GM21423 (cell line): ENCODE results near the gene ZNF827.

Experiments
- ATAC-seq: cut with Tn5 transposase; IDR thresholded peaks from one replicate; pipeline ENCODE4 v1.9.1; 2021; ENCODE audit warnings: mild to moderate bottlenecking, moderate library complexity; ENCODE audit not compliant: unreplicated experiment

The ZNF827 gene

GRCh38 chr4:145766273-145766672, 172.3 kb downstream of the ZNF827 start:
- ATAC-seq = no peak

GRCh38 chr4:145763399-145763798, 175.2 kb downstream of the ZNF827 start:
- no peak for ATAC-seq

DNA sequence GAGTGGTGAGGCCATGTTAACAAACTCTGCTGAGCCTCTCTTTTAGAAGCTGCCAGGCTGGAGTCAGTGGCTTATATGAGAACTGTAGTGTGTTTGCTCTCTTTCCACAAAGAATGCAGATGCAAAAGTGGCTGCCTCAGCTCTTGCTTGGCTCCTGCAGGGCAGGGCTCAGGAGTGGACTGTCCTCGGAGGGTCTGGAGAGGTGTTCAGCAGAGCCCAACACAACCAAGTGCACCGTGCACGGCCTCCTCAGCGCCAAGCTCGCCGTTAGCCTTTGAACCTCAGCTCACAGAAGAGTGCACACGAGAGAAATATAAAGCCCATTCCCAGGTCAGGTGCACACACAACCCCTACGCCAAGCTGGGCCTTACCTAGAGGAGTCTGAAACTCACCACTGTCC, 175.9 kb downstream of the ZNF827 start:
- no peak for ATAC-seq

- no peak for ATAC-seq
These were observed 177.4 kb downstream of the ZNF827 start for GRCh38 chr4:145760961-145761929.

GRCh38 chr4:145760176-145760575, 178.4 kb downstream of the ZNF827 start:
- no peak for ATAC-seq

- ATAC-seq = no peak
These were observed 181.4 kb downstream of the ZNF827 start for GRCh38 chr4:145757188-145757587.

GRCh38 chr4:145756244-145756643, 182.4 kb downstream of the ZNF827 start:
- ATAC-seq = no peak

- ATAC-seq = no peak
These were observed 182.8 kb downstream of the ZNF827 start for GRCh38 chr4:145755802-145756201.

GRCh38 chr4:145743641-145744040, 195.0 kb downstream of the ZNF827 start:
- ATAC-seq = no peak

- ATAC-seq = no peak
These were observed 197.8 kb downstream of the ZNF827 start for GRCh38 chr4:145740806-145741205.

- ATAC-seq = no peak
These were observed 198.8 kb downstream of the ZNF827 start for GRCh38 chr4:145739845-145740244.

- ATAC-seq = no peak
These were observed 202.3 kb downstream of the ZNF827 start for GRCh38 chr4:145736241-145736831.

GRCh38 chr4:145735827-145736226, 202.8 kb downstream of the ZNF827 start:
- no peak for ATAC-seq

DNA sequence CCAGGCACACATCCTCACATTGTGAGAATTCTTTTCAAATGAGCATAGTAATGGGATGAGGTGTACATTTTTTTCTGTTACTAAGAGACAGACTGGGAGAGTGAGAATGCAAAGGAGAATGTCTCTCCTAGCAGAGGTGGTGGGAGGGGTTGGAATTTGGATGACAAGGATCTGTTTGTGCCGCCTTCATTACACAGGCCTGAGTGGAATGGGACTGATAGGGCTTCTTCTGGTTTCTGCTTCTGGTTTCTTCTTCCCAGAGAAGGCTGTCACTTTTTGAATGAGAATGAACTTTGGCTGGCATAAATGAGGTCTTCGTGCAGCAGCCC, 203.3 kb downstream of the ZNF827 start:
- ATAC-seq = no peak

DNA sequence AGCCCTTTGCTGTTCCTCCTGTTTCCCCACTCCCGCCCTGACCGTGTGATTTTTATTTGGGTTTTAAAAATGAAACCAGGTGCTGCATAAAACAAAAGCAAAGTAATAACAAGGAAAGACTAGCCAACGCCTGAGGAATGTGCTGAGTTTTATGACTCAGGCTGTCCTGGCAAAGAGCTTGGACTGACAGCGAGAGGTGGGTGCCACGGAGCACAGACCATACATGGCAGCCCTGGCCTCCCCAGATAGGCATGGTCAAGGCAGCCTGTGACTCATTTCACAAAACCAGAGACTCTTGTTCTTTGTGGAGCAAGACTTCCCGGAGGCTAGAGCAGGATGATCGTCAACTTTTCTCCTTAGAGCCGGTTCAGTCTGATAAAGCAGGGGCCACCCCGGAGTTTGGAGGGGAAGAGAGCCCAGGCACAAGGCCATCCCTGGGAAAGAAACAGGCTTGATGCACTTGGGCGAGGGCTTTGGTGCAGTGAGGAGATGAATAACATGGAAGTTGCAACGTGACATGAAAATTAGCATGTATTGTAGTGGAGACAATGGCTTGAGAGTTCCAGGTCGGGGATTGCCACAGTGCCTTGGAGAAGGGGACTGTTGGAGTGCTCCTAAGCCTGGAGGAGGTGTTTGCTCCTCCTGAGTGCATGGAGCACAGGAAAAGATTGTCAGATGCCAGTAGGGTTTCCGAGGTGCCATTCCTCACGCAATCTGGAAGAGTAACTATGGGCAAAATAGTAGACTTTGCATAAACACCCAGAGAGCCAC, 203.9 kb downstream of the ZNF827 start:
- no peak for ATAC-seq

DNA sequence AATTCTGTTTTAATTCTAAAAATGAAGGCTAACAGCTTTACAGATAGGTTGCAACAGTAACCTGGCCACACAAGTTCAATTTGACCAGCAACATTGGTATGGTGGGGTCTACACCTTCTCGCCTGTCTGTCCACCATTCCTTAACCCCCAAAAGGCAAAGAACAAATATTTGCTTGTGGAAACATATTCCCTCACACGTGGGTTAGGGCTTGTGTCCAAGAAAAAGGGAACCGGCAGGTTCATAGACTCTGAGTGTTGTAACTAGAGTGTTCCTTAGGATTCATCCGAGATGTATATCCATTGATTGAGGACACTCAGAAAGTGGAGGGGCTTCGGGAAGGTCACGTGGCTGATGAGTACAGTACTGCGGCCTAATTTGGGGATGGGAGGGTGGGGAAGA, 204.6 kb downstream of the ZNF827 start:
- no peak for ATAC-seq

DNA sequence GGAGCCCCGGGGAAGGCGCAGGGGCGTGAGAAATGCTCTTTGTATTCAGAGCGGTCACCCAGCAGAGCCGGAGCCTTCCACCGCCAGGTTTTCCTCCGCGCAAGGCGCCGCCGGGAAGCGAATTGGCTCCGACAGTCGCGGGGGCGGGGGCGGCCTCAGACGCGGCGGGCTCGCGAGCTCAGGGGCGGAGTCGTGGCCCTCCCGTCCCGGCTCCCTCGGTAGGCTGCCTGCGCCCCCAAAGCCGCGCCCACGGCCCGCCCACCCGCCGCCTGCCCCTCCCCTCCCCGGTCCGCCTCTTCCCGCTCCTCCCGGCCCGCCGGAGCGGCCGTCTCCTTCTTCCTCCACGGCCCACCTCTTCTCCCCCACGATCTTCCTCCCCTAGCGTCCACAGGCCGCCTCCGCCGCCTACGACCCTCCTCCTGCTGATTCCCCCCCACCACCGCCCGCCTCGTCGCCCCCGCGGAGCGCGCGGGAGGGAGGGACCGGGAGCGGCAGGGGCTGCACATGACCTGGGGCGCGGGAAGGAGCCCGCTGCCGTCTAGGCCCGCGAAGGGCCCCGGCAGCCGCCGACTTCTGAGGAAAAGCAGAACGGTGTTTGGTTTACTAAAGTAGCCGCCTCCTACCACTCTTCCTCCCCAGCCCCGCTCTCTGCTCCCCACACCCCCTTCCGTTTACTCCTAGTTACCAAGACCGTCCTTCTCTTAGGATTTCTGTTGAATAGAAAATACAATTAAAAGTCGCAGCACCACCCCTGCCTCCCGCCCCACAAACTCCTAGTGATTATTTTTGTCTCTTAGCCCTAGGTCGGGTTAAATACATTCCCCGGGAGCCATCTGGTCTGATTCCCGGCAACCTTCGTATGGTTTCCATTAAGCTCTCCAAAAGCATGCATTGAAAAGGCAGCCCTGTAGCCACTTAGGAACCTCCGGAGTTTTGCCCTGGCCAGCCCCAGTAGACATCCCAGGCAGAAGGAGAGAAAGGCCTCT, 205.4 kb downstream of the ZNF827 start:
- peak; percentile 72 for ATAC-seq

- ATAC-seq = no peak
These were observed 206.4 kb downstream of the ZNF827 start for GRCh38 chr4:145732001-145732815.

DNA sequence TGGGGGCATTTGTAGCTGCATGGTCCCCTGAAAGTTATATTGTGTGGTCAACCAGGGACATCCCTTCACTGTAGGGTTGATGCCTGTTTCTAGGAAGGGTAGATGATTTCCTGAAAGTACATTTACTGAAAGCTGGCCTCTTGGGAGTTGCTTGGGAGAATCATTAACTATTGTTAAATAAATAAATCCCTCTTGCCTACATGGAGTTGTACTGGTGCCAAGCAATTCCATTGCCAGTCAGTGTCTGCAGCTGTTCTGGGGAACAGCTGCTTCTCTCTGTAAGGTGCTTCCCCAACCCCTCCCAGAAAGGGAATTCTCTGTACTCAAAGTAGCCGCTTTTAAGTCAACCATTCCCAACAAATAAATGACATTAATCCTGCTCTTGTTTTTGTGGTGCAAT, 207.6 kb downstream of the ZNF827 start:
- ATAC-seq = no peak

DNA sequence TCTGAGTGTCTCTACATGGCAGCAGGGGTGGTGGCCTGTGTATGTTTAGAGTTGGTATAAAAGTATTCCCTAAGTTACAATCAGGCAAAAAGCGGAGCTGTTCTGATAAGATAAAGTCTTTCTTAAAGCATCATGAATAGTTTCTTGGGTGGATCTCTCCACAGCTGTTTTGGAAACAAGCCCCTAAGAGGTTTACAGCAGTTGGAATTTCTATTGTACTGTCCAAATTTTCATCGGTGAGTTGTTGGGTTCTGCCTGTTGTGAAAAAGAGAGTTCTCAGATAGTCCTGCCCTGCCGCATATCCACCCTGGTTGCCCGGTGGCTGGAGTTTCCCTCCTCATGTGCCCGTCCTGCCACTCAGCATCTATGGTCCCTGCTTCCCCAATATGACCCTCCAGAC, 208.6 kb downstream of the ZNF827 start:
- no peak for ATAC-seq
